HepG2 (cell line): ENCODE data around the gene USP40. TPM values are rescaled to one million over a fixed set of nuclear protein-coding genes. Genes with fewer than 3 reads are reported as not detected.

ENCODE experiments used
- BCL6 ChIP-seq: IDR thresholded peaks from 2 replicates; pipeline ENCODE4 v1.6.1; 2016; ENCODE audit warnings: missing genetic modification reagents, missing compliant biosample characterization
- HIVEP1 ChIP-seq: sonication (generic); formaldehyde crosslinking; IDR thresholded peaks from 2 replicates; pipeline ENCODE4 v1.4.0; 2020; ENCODE audit warnings: mild to moderate bottlenecking, missing genetic modification reagents
- HNF1A ChIP-seq, 2 experiments: sonication (generic) in 1 of 2; formaldehyde crosslinking in 1 of 2; IDR thresholded peaks; 2 replicates each; pipeline versions ENCODE4 v1.4.0 to v1.6.1; 2016 to 2020; ENCODE audit warnings: borderline replicate concordance in 1 of 2, low read depth in 1 of 2, mild to moderate bottlenecking in 1 of 2, missing genetic modification reagents in 1 of 2
- KLF11 ChIP-seq: IDR thresholded peaks from 2 replicates; pipeline ENCODE4 v1.6.1; 2016; ENCODE audit warnings: missing compliant biosample characterization
- MAZ ChIP-seq, 2 experiments: sonication (generic) in 1 of 2; formaldehyde crosslinking in 1 of 2; IDR thresholded peaks; 2 replicates each; pipeline versions ENCODE4 v1.5.0 to v1.6.1; 2012 to 2020; ENCODE audit warnings: low read depth in 2 of 2, mild to moderate bottlenecking in 2 of 2, borderline replicate concordance in 1 of 2, improper control_type of control experiment in 1 of 2, low read length in 1 of 2, missing genetic modification reagents in 1 of 2, moderate library complexity in 1 of 2
- MIER2 ChIP-seq: IDR thresholded peaks from 2 replicates; pipeline ENCODE4 v1.6.1; 2016; ENCODE audit warnings: missing biosample characterization, missing genetic modification reagents
- MYC ChIP-seq: sonication (generic); formaldehyde crosslinking; IDR thresholded peaks from 2 replicates; pipeline ENCODE4 v1.9.0; 2021; ENCODE audit warnings: missing genetic modification reagents, borderline replicate concordance
- RARA ChIP-seq: IDR thresholded peaks from 2 replicates; pipeline ENCODE4 v1.6.1; 2016; ENCODE audit warnings: missing genetic modification reagents, missing compliant biosample characterization
- RBM39 ChIP-seq: fragments of 200-400 bp; formaldehyde crosslinking; IDR thresholded peaks from one replicate; pipeline ENCODE4 v1.6.1; 2018; ENCODE audit warnings: antibody characterized with exemption, mild to moderate bottlenecking, low read depth, low read length; ENCODE audit not compliant: poor library complexity, severe bottlenecking
- TAF1 ChIP-seq: sonication (generic); formaldehyde crosslinking; IDR thresholded peaks from 2 replicates; pipeline ENCODE4 v1.4.0; 2020; ENCODE audit warnings: missing genetic modification reagents
- TARDBP ChIP-seq: sonication (generic); formaldehyde crosslinking; IDR thresholded peaks from 2 replicates; pipeline ENCODE4 v1.8.0; 2022; ENCODE audit warnings: mild to moderate bottlenecking, missing genetic modification reagents
- ZNF318 ChIP-seq: sonication (generic); formaldehyde crosslinking; IDR thresholded peaks from 2 replicates; pipeline ENCODE4 v1.4.0; 2020; ENCODE audit warnings: mild to moderate bottlenecking, missing genetic modification reagents
- ZNF414 ChIP-seq: sonication (generic); formaldehyde crosslinking; IDR thresholded peaks from 2 replicates; pipeline ENCODE4 v1.5.0; 2020; ENCODE audit warnings: missing genetic modification reagents
- ZNF430 ChIP-seq: sonication (generic); formaldehyde crosslinking; IDR thresholded peaks from 2 replicates; pipeline ENCODE4 v1.9.0; 2021; ENCODE audit warnings: mild to moderate bottlenecking, missing genetic modification reagents
- ZNF724P ChIP-seq: sonication (generic); formaldehyde crosslinking; IDR thresholded peaks from 2 replicates; pipeline ENCODE4 v1.8.0; 2022; ENCODE audit warnings: missing genetic modification reagents, borderline replicate concordance
- polyA plus RNA-seq, 8 experiments: library from polyadenylated mRNA; depleted of rRNA in 3 of 8; stranded (reverse) in 7 of 8; unstranded in 1 of 8; fragments of >200 nt; fragmentation: Illumina TruSeq in 4 of 8; extraction: Trizol in 4 of 8; gene quantifications; 2 replicates each; pipeline versions ENCODE4 v1.2.1 to v1.2.3, GENCODE V29; 2011 to 2016; ENCODE audit warnings: low read depth in 4 of 8, missing spikeins in 1 of 8, mixed read lengths in 1 of 8; ENCODE audit not compliant: insufficient read depth in 1 of 8
- total RNA-seq, 5 experiments: library from RNA; depleted of rRNA; stranded (reverse); fragments of >200 nt; fragmentation: Illumina TruSeq; extraction: Trizol; gene quantifications; 2 replicates each; pipeline ENCODE4 v1.2.3, GENCODE V29; 2016; ENCODE audit warnings: low read depth in 1 of 5

Gene USP40
- total and polyA plus RNA-seq, 2 of the 13 experiments (the other 11 are each of a cell fraction or from before 2014, with no cell fraction given) = 41.0 to 46.3 TPM

- TF ChIP-seq MAZ (IDR thresholded peaks at IDR 0.05; ENCODE audit: borderline replicate concordance, low read depth, low read length) (0 out of 2 replicates have a peak, but pooled peaks have one; percentile 5), MAZ (CRISPR knock-in tag; IDR thresholded peaks at IDR 0.05; ENCODE audit: low read depth) (no peak), HNF1A (IDR thresholded peaks at IDR 0.05; ENCODE audit: low read depth) (no peak), HNF1A (CRISPR knock-in tag; IDR thresholded peaks at IDR 0.05; ENCODE audit: borderline replicate concordance) (no peak), RBM39 (peak; percentile 55), ZNF414 (CRISPR knock-in tag) (no peak), RARA (CRISPR knock-in tag) (peak; percentile 63; the same call in 1 of the 2 replicates), MIER2 (CRISPR knock-in tag) (no peak), ZNF318 (no peak), MYC (CRISPR knock-in tag) (peak; percentile 60; the same call in 1 of the 2 replicates), TAF1 (CRISPR knock-in tag) (no peak), KLF11 (no peak), HIVEP1 (CRISPR knock-in tag) (0 out of 2 replicates have a peak, but pooled peaks have one; percentile 7), ZNF430 (CRISPR knock-in tag) (0 out of 2 replicates have a peak, but pooled peaks have one; percentile 16), ZNF724P (CRISPR knock-in tag) (no peak), BCL6 (CRISPR knock-in tag) (peak; percentile 81), TARDBP (CRISPR knock-in tag) (peak; percentile 57)
These were observed 105.7 kb downstream of the USP40 start (continued) for GRCh38 chr2:233460726-233461441.
